Kidney epithelial cell (primary cell): ENCODE results near the gene CDH2. TPM values are rescaled to one million over a fixed set of nuclear protein-coding genes. Genes with fewer than 3 reads are reported as not detected.

Source experiments
- DNase-seq: peaks from one replicate; pipeline ENCODE4 v3.0.0-alpha.2; 2010; ENCODE audit warnings: low read depth
- H3K27me3 ChIP-seq: 2 replicates; pipeline ENCODE4 v1.6.0; 2011; ENCODE audit warnings: low read length; ENCODE audit not compliant: control insufficient read depth, insufficient read depth
- H3K36me3 ChIP-seq: 2 replicates; pipeline ENCODE4 v1.5.1; 2011; ENCODE audit warnings: low read length; ENCODE audit not compliant: control insufficient read depth, insufficient read depth
- H3K4me3 ChIP-seq: 2 replicates; pipeline ENCODE4 v1.5.1; 2011; ENCODE audit warnings: low read depth, mild to moderate bottlenecking, control low read depth, low read length
- CTCF ChIP-seq: IDR thresholded peaks from 2 replicates; pipeline ENCODE4 v1.5.1; 2011; ENCODE audit warnings: mild to moderate bottlenecking, moderate library complexity, low read length, control low read depth, inconsistent platforms; ENCODE audit not compliant: insufficient read depth, poor library complexity, severe bottlenecking
- total RNA-seq: library from RNA; depleted of rRNA; stranded (reverse); fragments of >200 nt; gene quantifications from 2 replicates; pipeline ENCODE4 v1.2.3, GENCODE V29; 2015

CDH2 gene
- total RNA-seq, 1 donor from 2014 or later: 190 TPM

DNA sequence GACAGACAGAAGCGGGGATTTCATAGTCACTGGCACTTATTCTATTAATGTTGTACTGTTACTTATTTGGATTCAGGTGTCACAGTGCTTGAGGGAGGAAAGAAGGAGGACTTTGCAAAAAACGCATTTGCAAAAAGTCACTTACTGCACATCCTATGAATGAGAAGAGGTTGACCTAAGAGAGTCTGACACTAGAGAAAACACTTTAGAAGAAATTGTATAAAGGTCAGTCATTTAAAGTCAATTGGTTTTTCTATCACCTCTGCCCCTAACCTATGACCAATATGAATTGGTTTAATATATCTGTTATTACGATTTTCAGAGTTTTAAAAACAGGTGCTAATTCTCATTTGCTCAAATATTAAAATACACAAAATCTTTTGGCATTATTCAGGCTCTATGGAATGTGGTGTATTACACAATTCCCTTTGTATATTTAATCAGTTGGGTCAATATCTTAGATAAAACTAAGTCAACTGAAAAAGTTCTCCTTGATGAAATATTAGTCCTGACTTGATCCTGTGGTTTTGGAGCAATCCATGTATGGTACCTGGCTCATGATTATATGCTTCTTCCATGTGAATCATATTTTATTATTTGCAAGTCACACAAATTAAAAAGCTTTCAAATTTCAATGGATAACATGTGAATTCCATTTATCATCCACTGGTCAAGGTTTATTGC, 157.4 kb downstream of the CDH2 start:
- Histone ChIP-seq H3K27me3 (no peaks in the 10 kb centered on the region), H3K4me3 (no peak overlapping the region), H3K36me3 (no peaks in the 10 kb centered on the region)
- no peak for TF ChIP-seq CTCF
- DNase-seq: no peak

DNA sequence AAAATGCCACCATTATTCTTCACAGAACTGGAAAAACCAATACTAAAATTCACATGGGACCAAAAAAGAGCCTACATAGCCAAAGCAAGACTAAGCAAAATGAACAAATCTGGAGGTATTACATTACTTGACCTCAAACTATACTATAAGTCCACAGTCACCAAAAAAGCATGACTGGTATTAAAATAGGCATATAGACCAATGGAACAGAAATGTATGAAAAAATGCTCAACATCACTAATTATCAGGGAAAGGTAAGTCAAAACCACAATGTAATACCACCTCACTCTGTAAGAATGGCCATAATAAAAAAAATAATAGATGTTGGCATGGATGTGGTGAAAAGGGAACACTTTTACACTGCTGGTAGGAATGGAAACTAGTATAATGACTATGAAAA, 158.6 kb downstream of the CDH2 start:
- H3K36me3 ChIP-seq: no peaks in the 10 kb centered on the region
- TF ChIP-seq CTCF: no peak
- DNase-seq: no peak
- no peaks in the 10 kb centered on the region for H3K27me3 ChIP-seq
- no peak overlapping the region for H3K4me3 ChIP-seq

GRCh38 chr18:28015671-28016070, 161.3 kb downstream of the CDH2 start:
- no peak for TF ChIP-seq CTCF
- no peak for DNase-seq
- H3K27me3 ChIP-seq: no peaks in the 10 kb centered on the region
- H3K36me3 ChIP-seq: no peaks in the 10 kb centered on the region
- H3K4me3 ChIP-seq: no peak overlapping the region

GRCh38 chr18:28013066-28013465, 163.9 kb downstream of the CDH2 start:
- peak; percentile 47 for TF ChIP-seq CTCF
- no peaks in the 10 kb centered on the region for H3K27me3 ChIP-seq
- no peak overlapping the region for H3K4me3 ChIP-seq
- no peak for DNase-seq
- no peaks in the 10 kb centered on the region for H3K36me3 ChIP-seq

GRCh38 chr18:28012336-28012735, 164.6 kb downstream of the CDH2 start:
- no peaks in the 10 kb centered on the region for H3K27me3 ChIP-seq
- H3K36me3 ChIP-seq: no peaks in the 10 kb centered on the region
- DNase-seq: no peak
- no peak for TF ChIP-seq CTCF
- no peak overlapping the region for H3K4me3 ChIP-seq

DNA sequence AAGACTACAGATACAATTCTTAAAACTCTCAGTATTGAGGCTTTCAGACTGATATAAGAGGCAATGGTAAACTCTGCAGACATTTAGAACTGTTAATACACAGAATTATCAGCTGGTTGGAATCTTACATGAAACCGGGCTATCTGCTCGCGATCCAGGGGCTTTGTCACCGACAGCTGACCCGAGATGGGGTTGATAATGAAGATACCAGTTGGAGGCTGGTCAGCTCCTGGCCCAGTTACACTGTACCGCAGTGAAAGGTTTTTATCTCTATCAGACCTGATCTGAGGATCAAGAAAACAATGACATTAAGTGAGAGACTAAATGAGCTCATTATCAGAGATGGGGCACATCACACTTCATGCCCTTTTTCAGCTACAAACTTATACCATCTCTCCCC, 167.3 kb downstream of the CDH2 start:
- H3K36me3 ChIP-seq: no peaks in the 10 kb centered on the region
- no peak for TF ChIP-seq CTCF
- H3K4me3 ChIP-seq: no peak overlapping the region
- no peak for DNase-seq
- H3K27me3 ChIP-seq: no peaks in the 10 kb centered on the region
